Neural progenitor cell (in vitro differentiated cells): ENCODE results near the gene ADAM8. TPM values are rescaled to one million over a fixed set of nuclear protein-coding genes. Genes with fewer than 3 reads are reported as not detected.
A peak's percentile ranks its signal among the peaks of the same experiment; 100 is the strongest.
"Not testable (repeated sequence)": the region's sequence is repeated elsewhere in the genome, so short reads cannot be mapped to it uniquely, and the experiment has no call there.

Experiments used
- DNase-seq: peaks from one replicate; pipeline ENCODE4 v3.0.0-alpha.2; 2016; ENCODE audit warnings: low spot score
- H2AFZ ChIP-seq: fragments of 200-600 bp; sonication (generic); replicated peaks from 2 replicates; pipeline ENCODE4 v1.6.1; 2016; ENCODE audit warnings: antibody characterized with exemption
- H3F3A ChIP-seq: fragments of 200-600 bp; sonication (generic); 2 replicates; pipeline ENCODE4 v1.6.1; 2016; ENCODE audit warnings: antibody characterized with exemption, low read depth
- H3K27ac ChIP-seq: fragments of 200-600 bp; sonication (generic); 2 replicates; pipeline ENCODE4 v1.5.1; 2016; ENCODE audit warnings: mild to moderate bottlenecking
- H3K27me3 ChIP-seq: fragments of 200-600 bp; sonication (generic); 2 replicates; pipeline ENCODE4 v1.6.1; 2016; ENCODE audit warnings: mild to moderate bottlenecking, moderate library complexity
- H3K36me3 ChIP-seq: fragments of 200-600 bp; sonication (generic); 2 replicates; pipeline ENCODE4 v1.5.1; 2016
- H3K4me1 ChIP-seq: fragments of 200-600 bp; sonication (generic); 2 replicates; pipeline ENCODE4 v1.6.1; 2016; ENCODE audit warnings: mixed run types
- H3K4me2 ChIP-seq: fragments of 200-600 bp; sonication (generic); 2 replicates; pipeline ENCODE4 v1.6.1; 2016
- H3K4me3 ChIP-seq: fragments of 200-600 bp; sonication (generic); 2 replicates; pipeline ENCODE4 v1.5.1; 2016
- H3K79me2 ChIP-seq: fragments of 200-600 bp; sonication (generic); 2 replicates; pipeline ENCODE4 v1.6.1; 2016; ENCODE audit warnings: low read depth
- H3K9ac ChIP-seq: fragments of 200-600 bp; sonication (generic); 2 replicates; pipeline ENCODE4 v1.6.1; 2016
- H3K9me3 ChIP-seq: fragments of 200-600 bp; sonication (generic); 2 replicates; pipeline ENCODE4 v1.5.1; 2016; ENCODE audit warnings: low read depth
- H4K20me1 ChIP-seq: fragments of 200-600 bp; sonication (generic); 2 replicates; pipeline ENCODE4 v1.6.1; 2016; ENCODE audit warnings: low read depth
- H3K27ac Mint-ChIP-seq: 3 replicates; pipeline ENCODE4 v1.8.0; 2021; ENCODE audit warnings: mixed read lengths
- H3K27me3 Mint-ChIP-seq: 2 replicates; pipeline ENCODE4 v1.8.0; 2022; ENCODE audit warnings: low read depth, mild to moderate bottlenecking, inconsistent platforms, moderate library complexity, mixed read lengths; ENCODE audit not compliant: insufficient read depth
- H3K36me3 Mint-ChIP-seq: 3 replicates; pipeline ENCODE4 v1.8.0; 2021; ENCODE audit warnings: mixed read lengths
- H3K4me1 Mint-ChIP-seq: 3 replicates; pipeline ENCODE4 v1.8.0; 2021; ENCODE audit warnings: mixed read lengths
- H3K4me3 Mint-ChIP-seq: 3 replicates; pipeline ENCODE4 v1.8.0; 2021; ENCODE audit warnings: mild to moderate bottlenecking, moderate library complexity, mixed read lengths
- H3K9me3 Mint-ChIP-seq: 3 replicates; pipeline ENCODE4 v1.8.0; 2020; ENCODE audit warnings: mixed read lengths
- CTCF ChIP-seq: fragments of 200-600 bp; sonication (generic); IDR thresholded peaks from 2 replicates; pipeline ENCODE4 v1.5.1; 2017; ENCODE audit warnings: antibody characterized with exemption, mild to moderate bottlenecking
- EZH2 ChIP-seq: fragments of 200-600 bp; sonication (generic); IDR thresholded peaks from 2 replicates; pipeline ENCODE4 v1.6.1; 2017; ENCODE audit warnings: antibody characterized with exemption, mild to moderate bottlenecking, moderate library complexity
- EZH2phosphoT487 ChIP-seq: fragments of 200-600 bp; sonication (generic); IDR thresholded peaks from 2 replicates; pipeline ENCODE4 v1.6.1; 2017; ENCODE audit warnings: antibody characterized with exemption
- total RNA-seq: library from RNA; depleted of rRNA; stranded (reverse); fragments of >200 nt; gene quantifications from 2 replicates; pipeline ENCODE4 v1.2.3, GENCODE V29; 2015; ENCODE audit warnings: low replicate concordance

Gene ADAM8
- total RNA-seq, 1 donor from 2014 or later: 3.3 TPM

- no peak for TF ChIP-seq EZH2phosphoT487
- TF ChIP-seq CTCF: no peak
- no peak for TF ChIP-seq EZH2
- Histone ChIP-seq H4K20me1 (no peaks in the 10 kb centered on the region), H3K4me3 (peak overlapping the region; percentile 58), H3K36me3 (no peaks in the 10 kb centered on the region), H3K4me1 (peaks cover 21% of the 10 kb centered on the region), H3K4me2 (peak overlapping the region; percentile 86), H3K79me2 (no peaks in the 10 kb centered on the region), H3F3A (peaks cover 15% of the 10 kb centered on the region), H3K27me3 (peaks cover 55% of the 10 kb centered on the region), H2AFZ (no peak overlapping the region), H3K27ac (no peak overlapping the region), H3K9me3 (no peaks in the 10 kb centered on the region), H3K9ac (no peak overlapping the region)
- DNase-seq: peak; percentile 34
- Mint-ChIP-seq H3K36me3 (no peaks in the 10 kb centered on the region), H3K27me3 (peaks cover 26% of the 10 kb centered on the region), H3K4me3 (peak overlapping the region; percentile 70), H3K4me1 (peaks cover 19% of the 10 kb centered on the region), H3K27ac (no peak overlapping the region), H3K9me3 (peaks cover 4% of the 10 kb centered on the region)
These were observed 48.2 kb upstream of the ADAM8 start for GRCh38 chr10:133324857-133325260.

GRCh38 chr10:133324198-133324792 lies 47.6 kb upstream of the ADAM8 start:
- H3F3A ChIP-seq: peaks cover 19% of the 10 kb centered on the region
- no peaks in the 10 kb centered on the region for H4K20me1 ChIP-seq
- peak overlapping the region; percentile 50 for H3K4me2 ChIP-seq
- no peaks in the 10 kb centered on the region for H3K9me3 ChIP-seq
- H3K9ac ChIP-seq: no peak overlapping the region
- DNase-seq: peak; percentile 92
- H3K27ac ChIP-seq: no peak overlapping the region
- H2AFZ ChIP-seq: peak overlapping the region; percentile 53
- TF ChIP-seq EZH2 (no peak), CTCF (no peak), EZH2phosphoT487 (no peak)
- Mint-ChIP-seq H3K36me3 (no peaks in the 10 kb centered on the region), H3K4me1 (peaks cover 15% of the 10 kb centered on the region), H3K27me3 (peaks cover 26% of the 10 kb centered on the region), H3K4me3 (no peak overlapping the region), H3K9me3 (peaks cover 4% of the 10 kb centered on the region), H3K27ac (no peak overlapping the region)
- peak overlapping the region; percentile 21 for H3K4me3 ChIP-seq
- no peaks in the 10 kb centered on the region for H3K79me2 ChIP-seq
- H3K36me3 ChIP-seq: no peaks in the 10 kb centered on the region
- peaks cover 55% of the 10 kb centered on the region for H3K27me3 ChIP-seq
- H3K4me1 ChIP-seq: peaks cover 18% of the 10 kb centered on the region

GRCh38 chr10:133322064-133322709 lies 45.5 kb upstream of the ADAM8 start:
- not testable (repeated sequence) for H3K36me3 Mint-ChIP-seq, H3K4me3 Mint-ChIP-seq, H3K27ac Mint-ChIP-seq, H4K20me1 ChIP-seq, DNase-seq, H3K9ac ChIP-seq, H3K4me2 ChIP-seq, H3K27ac ChIP-seq, H3K9me3 Mint-ChIP-seq, H3K9me3 ChIP-seq, H2AFZ ChIP-seq, H3K36me3 ChIP-seq, H3K79me2 ChIP-seq, H3K4me3 ChIP-seq
- Histone ChIP-seq H3F3A (peaks cover 19% of the 10 kb centered on the region), H3K27me3 (peaks cover 40% of the 10 kb centered on the region), H3K4me1 (peaks cover 15% of the 10 kb centered on the region)
- peaks cover 14% of the 10 kb centered on the region for H3K4me1 Mint-ChIP-seq
- H3K27me3 Mint-ChIP-seq: peaks cover 26% of the 10 kb centered on the region

- not testable (repeated sequence) for H3K4me2 ChIP-seq, H3K4me1 Mint-ChIP-seq, H3K27ac Mint-ChIP-seq, H3K79me2 ChIP-seq, DNase-seq, H2AFZ ChIP-seq, H3K9ac ChIP-seq, H3K27ac ChIP-seq, H3K9me3 ChIP-seq, H4K20me1 ChIP-seq, H3K4me3 ChIP-seq, H3K4me3 Mint-ChIP-seq, H3K9me3 Mint-ChIP-seq, H3K4me1 ChIP-seq, H3K36me3 Mint-ChIP-seq, H3K36me3 ChIP-seq
- peaks cover 13% of the 10 kb centered on the region for H3K27me3 Mint-ChIP-seq
- Histone ChIP-seq H3F3A (peaks cover 23% of the 10 kb centered on the region), H3K27me3 (peaks cover 28% of the 10 kb centered on the region)
These were observed 44.3 kb upstream of the ADAM8 start for GRCh38 chr10:133320852-133321422.
